ENCODE data around the gene LDB2.

LDB2 gene

DNA sequence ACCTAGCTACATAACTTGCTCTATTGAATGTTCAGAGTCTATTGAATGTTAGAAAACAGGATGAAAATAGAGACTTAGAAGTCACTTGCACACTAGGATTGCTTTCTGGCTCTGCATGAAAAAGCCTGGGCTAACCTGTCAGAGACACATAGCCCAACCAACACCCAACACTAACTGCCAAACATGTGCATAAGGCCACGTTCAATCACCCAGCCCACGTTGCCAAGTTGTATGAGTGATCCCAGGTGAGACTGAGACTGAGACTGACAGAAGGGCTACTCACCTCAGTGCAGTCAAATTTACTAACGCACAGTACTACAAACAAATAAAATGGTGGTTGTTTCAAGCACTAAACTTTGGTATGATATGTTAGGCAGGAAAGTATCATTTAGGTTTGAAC, 61.0 kb downstream of the LDB2 start:
- DNase-seq = no peak

GRCh38 chr4:16836324-16836723, 62.1 kb downstream of the LDB2 start:
- DNase-seq = no peak

DNA sequence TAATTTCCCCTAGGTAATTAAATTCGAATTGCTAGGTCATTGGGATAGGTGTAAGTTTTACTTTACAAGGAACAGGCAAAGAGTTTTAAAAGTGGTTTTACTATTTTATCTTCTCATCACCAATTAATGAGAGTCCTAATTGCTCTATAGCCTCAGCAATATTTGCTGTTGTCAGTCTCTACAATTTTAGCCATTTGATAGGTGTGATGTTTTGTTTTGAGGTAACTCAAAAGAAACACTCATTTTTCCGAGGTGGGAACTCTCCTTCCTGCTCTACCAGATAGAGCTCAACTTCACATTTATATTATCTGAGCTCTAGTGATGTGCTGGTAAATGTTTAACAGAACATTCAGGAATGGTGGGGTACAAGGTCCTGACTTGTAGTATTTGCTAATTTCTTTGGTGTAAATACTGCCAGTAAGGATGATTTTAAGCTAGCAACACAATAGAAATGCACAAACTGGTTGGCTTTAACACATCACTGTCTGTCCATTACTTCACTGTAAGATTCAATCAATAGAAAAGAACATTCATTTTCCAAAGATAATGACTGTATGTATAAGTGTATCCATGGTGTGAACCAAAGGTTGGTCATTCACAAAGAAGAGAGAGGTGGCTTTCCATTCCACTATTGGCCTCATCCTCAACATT, 62.7 kb downstream of the LDB2 start:
- DNase-seq = no peak

DNA sequence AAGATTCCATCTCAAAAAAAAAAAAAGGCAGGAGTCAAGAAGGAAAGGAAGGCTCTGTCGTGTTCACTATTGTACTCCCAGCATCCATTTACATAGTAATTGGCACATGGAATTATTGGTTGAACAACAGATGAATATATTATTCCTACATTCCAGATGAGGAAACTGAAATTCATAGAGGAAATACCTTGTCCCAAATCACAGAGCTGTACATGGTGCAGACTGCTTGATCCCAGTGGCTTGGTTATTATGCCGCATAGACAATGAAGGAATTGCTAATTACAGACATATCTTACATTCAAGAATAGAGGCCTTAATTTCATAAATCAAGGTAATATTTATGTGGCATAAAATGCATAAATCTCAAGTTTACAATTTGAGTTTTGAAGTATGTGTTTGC, 63.6 kb downstream of the LDB2 start:
- no peak for DNase-seq

- no peak for DNase-seq
Observed at GRCh38 chr4:16833722-16834121, 64.7 kb downstream of the LDB2 start.

- no peak for DNase-seq
Observed at GRCh38 chr4:16830081-16830480, 68.4 kb downstream of the LDB2 start.

DNA sequence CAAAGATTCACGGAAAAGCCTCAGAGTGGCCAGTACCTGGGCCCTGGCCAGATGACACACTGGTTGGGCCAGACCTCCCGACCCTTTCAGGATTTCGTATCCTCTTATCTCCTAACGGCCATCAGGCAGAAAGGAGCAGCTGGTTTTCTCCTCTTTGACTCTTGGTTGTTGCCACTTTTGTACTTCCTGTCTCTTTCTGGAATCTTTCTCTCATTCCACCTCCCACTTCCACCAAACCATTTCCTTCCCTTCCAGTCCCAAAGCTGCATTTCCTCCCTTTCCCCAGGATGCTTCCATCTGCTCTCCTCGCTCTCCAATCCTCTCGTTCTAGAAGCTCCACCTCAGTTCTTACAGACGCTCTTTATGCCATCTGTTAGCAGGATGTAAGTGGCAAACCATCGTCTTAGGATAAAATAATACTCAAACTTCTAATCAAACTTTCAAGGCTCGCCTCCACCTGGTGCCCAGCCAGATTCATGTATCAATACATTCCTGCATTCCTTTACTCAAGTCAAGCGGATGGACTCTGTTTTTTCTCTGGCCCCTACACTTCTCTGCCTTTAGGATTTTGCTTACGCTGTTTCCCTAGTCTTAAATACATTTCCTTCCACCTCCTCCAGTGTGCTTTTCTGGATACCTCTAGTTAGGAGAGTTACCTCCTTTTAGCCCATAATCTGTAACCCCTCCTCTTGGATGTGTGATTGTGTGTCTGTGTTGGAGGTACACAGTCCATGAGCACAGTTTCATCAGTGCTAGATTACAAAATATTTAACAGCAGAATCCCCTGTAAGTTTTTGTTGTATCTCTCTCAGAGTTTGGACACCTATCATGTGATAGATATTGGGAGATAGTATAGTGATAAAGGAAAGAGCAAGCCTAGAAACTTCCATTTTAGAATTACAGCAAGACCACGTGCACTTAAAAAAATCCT, 70.4 kb downstream of the LDB2 start:
- DNase-seq = no peak

DNA sequence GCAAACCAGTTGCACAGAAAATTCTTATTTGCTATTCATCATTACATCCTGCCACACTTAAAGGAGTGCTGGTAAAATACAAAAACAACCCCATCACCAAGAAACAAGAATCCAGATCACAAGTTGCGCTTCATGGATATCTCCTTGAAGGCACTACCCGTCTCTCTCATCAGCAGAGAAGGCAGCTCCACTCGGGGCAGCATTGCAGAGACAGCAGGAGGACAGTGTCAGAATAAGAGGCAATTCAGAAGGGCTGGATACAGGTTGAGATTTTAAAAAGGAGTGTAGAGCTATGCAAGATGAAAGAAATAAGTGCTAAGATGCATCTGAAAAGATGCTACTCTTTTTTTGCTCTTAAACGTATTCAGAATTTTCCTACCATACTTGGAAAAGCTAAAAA, 71.4 kb downstream of the LDB2 start:
- DNase-seq = no peak

- no peak for DNase-seq
Observed at GRCh38 chr4:16826406-16826910, 72.0 kb downstream of the LDB2 start.

DNA sequence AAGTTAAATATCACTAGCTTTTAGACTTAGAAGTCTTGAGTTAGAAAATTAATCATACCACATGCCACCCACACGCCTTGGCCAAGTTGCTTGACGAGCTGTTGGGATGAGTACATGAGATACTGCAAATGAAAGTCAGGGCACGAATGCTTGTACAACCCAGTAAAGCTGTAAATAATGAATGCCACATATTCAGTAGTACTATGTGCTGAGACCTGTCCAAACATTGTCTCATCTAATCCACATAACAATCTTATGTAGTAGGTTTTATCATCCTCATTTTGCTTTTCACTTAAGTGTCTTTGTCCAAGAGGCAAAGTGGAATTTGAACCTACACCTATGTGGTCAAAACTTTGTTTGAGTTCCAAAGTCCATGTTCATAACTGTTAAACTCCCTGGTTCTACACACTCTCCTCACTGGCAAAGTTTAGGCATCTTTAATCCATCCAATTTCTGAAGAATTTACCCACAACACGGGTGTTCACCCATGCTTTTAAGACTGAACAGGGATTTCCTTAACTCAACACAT, 74.1 kb downstream of the LDB2 start:
- no peak for DNase-seq

DNA sequence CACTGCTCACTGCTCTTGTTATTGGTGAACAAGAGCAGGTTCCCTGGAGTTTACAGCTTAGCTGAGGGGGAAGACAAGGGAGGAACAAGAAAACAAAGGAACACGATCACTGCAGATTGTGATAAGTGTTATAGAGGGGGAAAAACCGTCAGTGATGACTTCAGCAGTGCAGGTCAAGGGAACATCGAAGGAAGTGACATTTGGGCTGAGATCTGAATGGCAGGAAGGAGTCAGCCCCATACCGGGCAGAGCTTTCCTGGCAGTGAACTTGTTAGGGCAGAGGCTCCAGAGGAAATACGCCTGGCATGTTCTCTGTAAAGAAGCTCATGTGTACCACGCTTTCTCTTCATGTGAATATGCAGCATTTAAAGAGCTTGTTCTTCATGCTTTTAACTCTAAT, 78.1 kb downstream of the LDB2 start:
- no peak for DNase-seq

- DNase-seq = no peak
Observed at GRCh38 chr4:16819652-16820051, 78.8 kb downstream of the LDB2 start.

GRCh38 chr4:16818005-16818404, 80.4 kb downstream of the LDB2 start:
- DNase-seq = no peak

GRCh38 chr4:16817286-16817685, 81.2 kb downstream of the LDB2 start:
- DNase-seq = no peak

DNA sequence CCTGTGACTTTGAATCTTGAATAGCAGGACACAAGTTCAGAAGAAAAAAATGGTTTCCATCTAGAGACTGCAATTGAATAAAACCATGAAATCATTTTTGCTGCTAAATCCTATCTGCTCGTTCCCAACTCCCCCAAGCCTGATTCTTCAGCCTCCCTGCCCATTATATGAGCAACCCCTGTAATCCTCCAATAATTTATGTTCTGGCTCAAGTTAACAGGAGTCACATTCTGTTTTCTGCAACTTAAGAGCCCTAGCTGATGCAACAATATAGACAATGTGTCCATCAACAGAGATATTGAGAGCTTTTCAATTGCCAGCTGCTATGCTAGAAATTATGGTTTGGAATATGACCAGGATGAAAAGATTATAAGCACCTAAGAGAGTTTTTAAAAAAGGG, 84.1 kb downstream of the LDB2 start:
- no peak for DNase-seq

DNA sequence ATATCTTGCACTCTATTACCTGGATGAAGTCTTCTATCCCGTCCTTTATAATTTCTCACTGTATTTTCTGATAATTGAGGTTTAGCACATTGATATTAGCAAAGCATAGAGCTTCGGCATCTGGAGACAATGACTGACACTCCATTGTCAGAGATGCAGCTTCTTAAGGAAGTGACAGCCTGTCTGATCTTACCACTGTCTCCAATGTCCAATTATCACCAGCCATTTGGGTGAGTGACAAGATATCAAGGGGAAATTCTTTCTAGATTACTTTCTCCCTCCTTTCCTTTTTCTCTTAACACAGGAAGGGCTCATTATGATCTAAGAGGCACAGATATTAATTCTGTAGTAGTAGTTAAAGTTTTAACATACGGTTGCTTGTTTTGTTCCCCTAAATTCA, 86.4 kb downstream of the LDB2 start:
- DNase-seq = no peak

GRCh38 chr4:16809943-16810342, 88.5 kb downstream of the LDB2 start:
- DNase-seq = no peak

DNA sequence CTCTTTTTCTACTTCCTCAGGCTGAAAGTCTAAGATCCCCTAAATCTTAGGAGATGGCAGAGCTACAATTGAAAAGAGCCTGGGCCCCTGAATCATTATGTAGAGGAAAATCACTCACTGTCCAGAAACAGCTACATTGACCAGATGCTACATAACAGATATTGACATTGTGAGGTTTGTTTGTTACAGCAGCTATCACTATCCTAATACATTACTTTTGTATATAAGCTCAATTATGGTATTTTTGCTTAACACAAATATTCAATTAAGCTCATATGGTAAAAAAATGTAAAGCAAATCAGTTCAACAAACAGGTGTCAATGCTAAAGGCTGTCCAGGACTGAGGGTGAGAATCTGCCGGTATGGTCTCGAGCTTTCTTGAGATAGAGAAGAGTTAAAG, 89.4 kb downstream of the LDB2 start:
- DNase-seq = no peak

GRCh38 chr4:16807355-16807754, 91.1 kb downstream of the LDB2 start:
- DNase-seq = no peak

DNA sequence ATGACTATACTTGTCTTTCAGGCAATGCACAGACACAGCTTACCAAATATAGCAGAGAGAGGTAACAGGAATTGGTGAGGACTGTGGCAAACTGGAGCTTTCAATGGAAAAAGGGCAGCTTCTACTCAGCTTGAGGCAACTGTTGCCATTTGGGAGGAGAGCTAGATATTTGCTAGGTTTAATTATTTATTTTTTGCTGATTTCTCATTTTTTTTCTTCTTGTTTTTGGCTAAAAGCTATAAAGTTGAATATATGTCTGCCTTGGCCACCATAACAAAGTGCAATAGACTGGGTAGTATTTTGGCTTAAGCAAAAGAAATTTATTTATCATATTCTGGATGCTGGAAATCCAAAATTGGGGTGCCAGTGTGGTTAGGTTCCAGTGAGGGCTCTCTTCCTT, 93.9 kb downstream of the LDB2 start:
- DNase-seq = no peak

GRCh38 chr4:16802044-16802443, 96.4 kb downstream of the LDB2 start:
- no peak for DNase-seq

DNA sequence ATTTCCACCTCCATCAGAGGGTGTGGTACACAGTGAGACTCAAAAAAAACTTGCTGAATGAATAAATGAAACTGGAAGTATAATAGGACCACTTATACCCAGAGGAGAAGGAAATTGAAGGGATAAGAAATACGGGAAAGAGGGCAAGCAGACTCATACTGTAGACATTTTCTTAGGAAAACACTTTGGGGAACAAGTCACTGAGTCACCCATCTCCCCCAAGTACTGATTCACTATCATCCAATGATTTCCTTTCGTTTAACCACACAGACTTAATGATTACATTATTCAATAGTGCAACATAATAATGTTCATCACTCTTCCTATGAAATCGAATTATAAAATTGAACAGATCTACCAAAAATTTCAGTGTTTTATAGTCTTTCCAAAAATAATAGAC, 97.1 kb downstream of the LDB2 start:
- DNase-seq = no peak

DNA sequence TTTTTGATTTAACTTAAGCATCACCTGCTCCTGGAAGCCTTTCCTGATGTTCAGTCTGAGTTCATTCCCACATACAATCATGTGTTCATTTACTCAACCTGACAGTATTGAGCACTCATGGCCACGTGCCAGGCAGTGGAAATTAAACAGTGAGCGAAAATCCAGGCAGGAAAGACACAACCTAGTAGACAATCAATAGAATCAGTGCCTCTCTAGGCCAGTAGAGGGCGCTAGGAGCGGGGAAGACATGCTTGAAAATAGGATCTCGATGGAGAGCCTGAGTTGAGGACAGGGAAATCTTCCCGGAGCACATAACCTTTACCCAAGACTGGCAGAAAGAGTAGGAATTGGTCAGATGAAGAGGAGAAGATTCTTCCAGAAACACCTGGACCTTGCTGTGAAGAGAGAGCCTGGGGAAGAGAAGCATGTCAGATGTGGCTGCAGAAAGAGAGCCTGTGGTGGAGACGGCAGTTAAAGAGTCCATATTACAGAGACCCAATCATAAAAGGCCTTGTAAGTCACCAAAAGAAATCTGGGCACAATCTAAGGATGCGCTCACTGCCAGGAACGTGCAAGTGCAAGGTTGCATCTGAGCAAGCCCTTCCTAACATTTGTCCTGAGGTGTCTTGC, 103.5 kb downstream of the LDB2 start:
- no peak for DNase-seq

DNA sequence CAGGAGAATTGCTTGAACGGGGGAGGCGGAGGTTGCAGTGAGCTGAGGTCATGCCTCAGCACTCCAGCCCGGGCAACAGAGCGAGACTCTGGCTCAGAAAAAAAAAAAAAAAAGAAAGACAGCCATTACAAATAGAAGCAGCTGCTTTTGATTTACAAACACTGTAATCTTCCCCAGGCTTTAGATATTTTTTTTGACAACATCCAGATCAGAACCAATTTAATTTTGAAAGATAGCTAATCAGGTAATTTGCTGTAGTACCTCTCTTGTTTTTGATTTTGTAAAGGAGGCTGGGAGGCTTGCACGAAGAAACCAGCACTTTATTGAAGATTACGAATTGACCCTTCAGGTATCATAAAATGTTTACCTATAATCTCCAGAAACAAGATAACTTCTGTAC, 107.0 kb downstream of the LDB2 start:
- DNase-seq = no peak
